PC-3 (cell line): Measurements from ENCODE around the gene TUBB2B. TPM values are rescaled to one million over a fixed set of nuclear protein-coding genes. Genes with fewer than 3 reads are reported as not detected.

ENCODE experiments used
- ATAC-seq: fragments of 200-7000 bp; cut with Tn5 transposase; 2 replicates; pipeline ENCODE4 v1.9.1; 2020; ENCODE audit warnings: mild to moderate bottlenecking, moderate library complexity
- BruUV-seq: library from RNA; stranded (reverse); fragments of 400-500 nt; replicated peaks from 2 replicates; lab custom pipeline; 2021; lab: Mats Ljungman, UMichigan
- CTCF ChIA-PET: fragments of 300-600 bp; sonication (Branson Sonifier 250); formaldehyde crosslinking; loops from one replicate; lab custom pipeline; 2022; ENCODE audit warnings: antibody characterized with exemption; lab: Charles Lee
- POLR2A ChIA-PET: fragments of 300-600 bp; sonication (Branson Sonifier 250); formaldehyde crosslinking; loops from one replicate; lab custom pipeline; 2022; ENCODE audit warnings: antibody characterized with exemption; ENCODE audit not compliant: unreplicated experiment; lab: Charles Lee
- DNase-seq: peaks from one replicate; pipeline ENCODE4 v3.0.0-alpha.2; 2015
- H2AFZ ChIP-seq: fragments of 300-600 bp; sonication (generic); 2 replicates; pipeline ENCODE4 v1.6.0; 2016; ENCODE audit warnings: antibody characterized with exemption, low read length
- H3F3A ChIP-seq: fragments of 300-600 bp; sonication (generic); one replicate; pipeline ENCODE4 v1.6.0; 2017; ENCODE audit warnings: antibody characterized with exemption, low read length, control low read depth, mild to moderate bottlenecking; ENCODE audit not compliant: unreplicated experiment
- H3K27ac ChIP-seq: fragments of 300-600 bp; sonication (generic); 2 replicates; pipeline ENCODE4 v1.5.1; 2016; ENCODE audit warnings: mild to moderate bottlenecking, low read length
- H3K27me3 ChIP-seq: fragments of 300-600 bp; sonication (generic); 2 replicates; pipeline ENCODE4 v1.6.1; 2016; ENCODE audit warnings: low read length, mixed read lengths
- H3K36me3 ChIP-seq: fragments of 300-600 bp; sonication (generic); 2 replicates; pipeline ENCODE4 v1.6.1; 2016; ENCODE audit warnings: low read depth, mixed run types, low read length, mixed read lengths
- H3K4me1 ChIP-seq: fragments of 300-600 bp; sonication (generic); 2 replicates; pipeline ENCODE4 v1.5.1; 2016; ENCODE audit warnings: low read length; ENCODE audit not compliant: insufficient read depth
- H3K4me2 ChIP-seq: fragments of 300-600 bp; sonication (generic); 2 replicates; pipeline ENCODE4 v1.6.0; 2016; ENCODE audit warnings: low read length
- H3K4me3 ChIP-seq: fragments of 300-600 bp; sonication (generic); 2 replicates; pipeline ENCODE4 v1.5.1; 2016; ENCODE audit warnings: mild to moderate bottlenecking, low read length, mixed read lengths
- H3K79me2 ChIP-seq: fragments of 300-600 bp; sonication (generic); 2 replicates; pipeline ENCODE4 v1.6.1; 2017; ENCODE audit warnings: low read length, mixed read lengths
- H3K9ac ChIP-seq: fragments of 300-600 bp; sonication (generic); 2 replicates; pipeline ENCODE4 v1.6.0; 2016; ENCODE audit warnings: mild to moderate bottlenecking, low read length
- H3K9me2 ChIP-seq: fragments of 300-600 bp; sonication (generic); replicated peaks from 2 replicates; pipeline ENCODE4 v1.6.1; 2016; ENCODE audit warnings: mixed run types, low read length, mixed read lengths
- H3K9me3 ChIP-seq: fragments of 300-600 bp; sonication (generic); 2 replicates; pipeline ENCODE4 v1.6.1; 2016; ENCODE audit warnings: low read length, mixed read lengths
- H4K20me1 ChIP-seq: fragments of 300-600 bp; sonication (generic); 2 replicates; pipeline ENCODE4 v1.6.1; 2016; ENCODE audit warnings: low read length, mixed read lengths
- CTCF ChIP-seq: fragments of 300-600 bp; sonication (generic); conservative IDR thresholded peaks from 2 replicates; pipeline ENCODE4 v1.5.1; 2017; ENCODE audit warnings: antibody characterized with exemption, low read depth, mild to moderate bottlenecking, low read length
- EZH2 ChIP-seq: fragments of 300-600 bp; sonication (generic); IDR thresholded peaks from one replicate; pipeline ENCODE4 v1.6.1; 2017; ENCODE audit warnings: antibody characterized with exemption, mild to moderate bottlenecking, low read length; ENCODE audit not compliant: unreplicated experiment
- EZH2phosphoT487 ChIP-seq: fragments of 300-600 bp; sonication (generic); IDR thresholded peaks from 2 replicates; pipeline ENCODE4 v1.6.1; 2018; ENCODE audit warnings: mild to moderate bottlenecking, antibody characterized with exemption, low read length, borderline replicate concordance
- intact Hi-C: fragments of 100-400 bp; cut with micrococcal nuclease; formaldehyde crosslinking; loops from 2 replicates; pipeline ENCODE4 v1.9.0; 2023
- total RNA-seq: library from RNA; depleted of rRNA; stranded (reverse); fragments of >200 nt; gene quantifications from 2 replicates; pipeline ENCODE4 v1.2.3, GENCODE V29; 2014

Gene TUBB2B
- total RNA-seq, 1 experiment from 2014 or later = 6.5 TPM

GRCh38 chr6:3228771-3229565 is 1.5 kb upstream of the TUBB2B start:
- H4K20me1 ChIP-seq = no peaks in the 10 kb centered on the region
- peaks cover 29% of the 10 kb centered on the region for H3K4me1 ChIP-seq
- no peaks in the 10 kb centered on the region for H3K9me3 ChIP-seq
- intact Hi-C loops = no loop called here
- no peaks in the 10 kb centered on the region for H3K79me2 ChIP-seq
- ATAC-seq (no peak), DNase-seq (no peak)
- H3K9ac ChIP-seq = no peak overlapping the region
- no TSS peak for BruUV-seq
- H3K4me3 ChIP-seq = peak overlapping the region; percentile 33; the same call in 1 of the 2 replicates
- ChIA-PET CTCF (no interaction called here), POLR2A (no interaction called here)
- H3F3A ChIP-seq = no peaks in the 10 kb centered on the region
- H3K27me3 ChIP-seq = peaks cover 61% of the 10 kb centered on the region
- no peak overlapping the region for H2AFZ ChIP-seq
- H3K4me2 ChIP-seq = peak overlapping the region; percentile 91
- H3K27ac ChIP-seq = no peak overlapping the region
- H3K9me2 ChIP-seq = no peaks in the 10 kb centered on the region
- TF ChIP-seq CTCF (no peak), EZH2 (no peak), EZH2phosphoT487 (no peak)
- no peaks in the 10 kb centered on the region for H3K36me3 ChIP-seq

DNA sequence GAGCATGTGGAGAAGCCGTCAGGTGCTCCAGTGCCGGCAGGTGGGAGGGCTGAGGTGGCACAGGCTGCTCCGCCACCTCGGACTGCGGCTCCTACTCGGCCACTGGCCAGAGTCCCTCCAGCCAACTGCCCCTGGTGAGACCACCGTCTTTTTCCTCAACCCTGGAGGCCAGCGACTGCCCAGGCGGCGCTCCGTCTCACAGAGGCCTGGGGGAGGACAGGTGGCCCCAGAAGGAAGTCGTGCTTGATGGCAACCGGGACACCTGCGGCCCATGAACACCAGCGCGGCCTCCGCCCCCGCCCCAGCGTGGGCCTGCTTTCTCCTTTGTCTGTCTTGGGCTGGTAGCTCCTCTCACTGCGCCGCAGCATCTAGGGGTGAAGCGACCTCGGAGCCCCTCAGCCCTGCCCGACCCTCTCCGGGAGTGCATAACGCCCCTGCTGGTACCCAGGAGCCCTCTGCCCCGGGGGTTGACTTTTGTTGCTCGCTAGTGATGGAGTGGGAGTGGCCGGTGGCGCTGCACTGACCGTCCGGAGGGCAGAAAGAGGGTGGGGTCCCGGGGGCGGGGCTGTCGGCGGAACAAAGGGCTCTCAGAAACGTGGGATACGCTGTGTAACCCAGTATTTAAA is 706 bp upstream of the TUBB2B start:
- ChIA-PET POLR2A (no interaction called here), CTCF (no interaction called here)
- no peak for DNase-seq
- no peaks in the 10 kb centered on the region for H3K9me2 ChIP-seq
- H2AFZ ChIP-seq = peak overlapping the region; percentile 63; the same call in 1 of the 2 replicates
- no peaks in the 10 kb centered on the region for H3K9me3 ChIP-seq
- no peak overlapping the region for H3K27ac ChIP-seq
- peak overlapping the region; percentile 72 for H3K4me2 ChIP-seq
- no peak overlapping the region for H3K9ac ChIP-seq
- H3K79me2 ChIP-seq = no peaks in the 10 kb centered on the region
- H3K27me3 ChIP-seq = peaks cover 55% of the 10 kb centered on the region
- intact Hi-C loops = no loop called here
- BruUV-seq = no TSS peak
- H3K4me3 ChIP-seq = peak overlapping the region; percentile 55; the same call in 1 of the 2 replicates
- H4K20me1 ChIP-seq = no peaks in the 10 kb centered on the region
- H3K4me1 ChIP-seq = peaks cover 29% of the 10 kb centered on the region
- no peaks in the 10 kb centered on the region for H3K36me3 ChIP-seq
- ATAC-seq = no peak
- TF ChIP-seq EZH2phosphoT487 = no peak
- no peak for TF ChIP-seq CTCF
- TF ChIP-seq EZH2 = no peak
- H3F3A ChIP-seq = no peaks in the 10 kb centered on the region
